HG03095 (cell line): ENCODE data around the gene MBD4.
"Not testable (repeated sequence)": the region's sequence is repeated elsewhere in the genome, so short reads cannot be mapped to it uniquely, and the experiment has no call there.

Experiments
- ATAC-seq: cut with Tn5 transposase; IDR thresholded peaks from one replicate; pipeline ENCODE4 v1.9.1; 2021; ENCODE audit warnings: moderate library complexity; ENCODE audit not compliant: unreplicated experiment

The MBD4 gene

DNA sequence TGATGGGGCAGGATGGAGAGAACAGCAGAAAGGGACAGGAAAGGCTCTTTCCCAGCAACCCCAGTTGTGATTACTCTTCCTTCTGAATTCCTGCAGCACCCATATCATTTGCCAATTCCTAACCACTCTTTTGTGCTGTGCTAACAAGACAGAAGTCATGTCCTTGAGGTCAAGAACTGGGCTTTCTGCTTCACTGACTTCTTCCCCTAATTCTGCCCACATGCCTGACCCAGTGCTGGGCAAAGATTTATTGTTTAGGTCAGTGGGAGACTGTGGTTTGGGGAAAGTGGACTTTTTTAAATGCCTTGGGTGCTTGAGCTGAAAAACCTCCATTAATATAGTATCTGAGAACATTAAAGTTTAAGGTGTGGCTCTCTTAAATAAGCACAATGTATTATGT is 7.1 kb downstream of the MBD4 start:
- ATAC-seq = no peak

DNA sequence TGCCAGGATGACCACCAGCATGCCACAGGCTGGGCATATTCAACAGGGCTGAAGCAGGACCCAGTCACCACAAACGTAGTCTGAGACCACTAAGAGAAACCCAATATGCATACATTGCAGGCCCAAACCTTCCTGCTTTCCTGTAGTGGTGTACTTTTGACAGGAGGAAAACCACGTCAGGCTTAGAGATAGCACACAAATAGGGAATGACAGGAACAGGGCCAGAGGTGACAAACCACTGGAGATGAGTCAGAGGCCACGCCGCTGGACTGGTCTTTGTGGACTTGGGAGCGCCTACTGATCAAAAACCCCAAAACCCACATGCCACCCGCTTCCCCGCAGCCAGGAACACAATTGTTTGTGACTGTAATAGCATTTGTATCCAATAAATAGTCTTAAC is 7.7 kb downstream of the MBD4 start:
- ATAC-seq = no peak

DNA sequence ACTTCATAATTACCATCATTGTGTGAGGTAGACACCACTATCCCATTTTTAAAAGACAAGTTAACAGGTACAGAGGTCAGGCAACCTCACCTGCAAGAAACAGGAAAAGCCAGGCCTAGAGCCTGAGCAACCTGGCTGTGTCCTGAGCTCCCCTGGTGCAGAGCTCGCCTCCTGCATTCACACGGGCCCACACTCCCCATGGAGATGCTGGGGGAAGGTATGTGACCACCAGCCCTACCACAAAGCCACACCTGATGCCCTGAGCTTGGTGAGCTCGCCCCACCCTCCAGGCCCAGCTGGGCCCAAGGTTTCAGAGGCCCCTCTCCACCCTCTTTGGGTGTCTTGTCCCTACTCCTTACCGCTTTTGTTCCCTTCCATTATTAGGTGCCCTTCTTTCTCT is 10.1 kb downstream of the MBD4 start:
- no peak for ATAC-seq

DNA sequence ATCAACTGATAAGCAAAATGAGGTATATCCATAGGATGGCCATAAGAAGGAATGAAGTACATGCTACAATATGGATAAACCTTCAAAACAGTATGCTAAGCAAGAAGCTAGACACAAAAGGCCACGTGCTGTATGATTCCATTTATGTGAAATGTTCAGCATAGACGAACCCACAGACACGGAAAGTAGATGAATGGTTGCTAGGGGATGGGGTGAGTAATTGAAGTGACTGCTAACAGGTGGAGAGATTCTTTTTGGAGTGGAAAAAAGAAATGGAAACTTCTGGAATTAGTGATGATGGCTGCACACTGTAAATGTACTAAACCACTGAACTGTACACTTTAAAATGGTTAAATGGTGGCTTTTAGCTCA is 10.7 kb downstream of the MBD4 start:
- ATAC-seq = no peak

DNA sequence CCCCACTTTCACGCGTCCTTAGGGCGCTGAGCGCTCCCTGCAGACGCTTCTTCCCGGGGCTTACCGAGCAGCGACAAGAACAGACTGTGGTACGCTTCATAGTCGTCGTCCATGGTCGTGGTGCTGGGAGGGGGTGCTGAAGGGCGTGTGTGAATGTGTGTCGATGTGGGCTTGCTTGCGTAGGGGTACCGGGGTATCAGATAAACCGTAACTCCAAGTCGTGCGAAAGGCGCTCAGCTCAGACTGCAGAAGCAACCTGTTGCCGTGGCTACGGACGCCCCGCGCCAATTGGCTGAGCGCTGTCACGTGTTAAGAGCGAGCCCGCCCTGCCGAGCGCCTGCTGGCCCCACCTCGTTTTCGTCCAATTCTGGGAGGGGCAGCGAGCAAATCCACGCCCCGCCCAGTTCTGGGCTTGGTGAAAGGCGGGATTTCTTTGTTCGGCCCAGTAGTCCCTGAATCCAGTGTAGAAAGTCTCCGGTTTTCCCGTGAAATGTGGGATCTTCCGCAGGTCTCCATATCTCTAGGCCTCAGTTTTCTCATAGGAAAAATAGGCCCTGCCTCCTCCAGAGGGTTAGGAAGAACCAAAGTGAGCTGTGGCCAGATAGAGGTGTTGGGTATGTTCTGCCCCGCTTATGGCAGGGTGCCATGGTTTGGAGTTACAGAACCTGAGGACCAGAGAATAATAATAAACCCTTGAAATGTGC is 11.2 kb downstream of the MBD4 start, which contains the start of gene EFCAB12:
Gene EFCAB12 (minus strand): TSS at position 261 of the 704 bp plus-strand sequence. CDS start 148 bp downstream, at position 113.
- ATAC-seq = peak; percentile 75

DNA sequence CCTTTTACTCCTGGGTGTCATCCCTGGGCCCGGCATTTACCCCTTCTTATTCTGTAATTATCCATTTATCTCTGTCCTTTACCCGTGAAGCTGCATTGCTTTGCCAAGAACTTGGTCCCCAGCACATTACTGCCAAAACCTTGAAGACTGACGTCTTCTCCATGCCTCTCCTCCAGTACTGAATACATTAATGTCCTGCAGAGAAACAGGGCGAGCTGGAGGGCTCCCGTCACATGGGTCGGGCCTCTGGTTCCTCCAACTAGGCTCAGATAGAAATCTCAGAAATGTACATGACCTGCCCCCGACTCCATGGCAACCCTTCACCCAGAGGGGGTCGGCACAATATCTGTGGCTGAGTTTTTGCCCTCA is 11.8 kb downstream of the MBD4 start:
- no peak for ATAC-seq

DNA sequence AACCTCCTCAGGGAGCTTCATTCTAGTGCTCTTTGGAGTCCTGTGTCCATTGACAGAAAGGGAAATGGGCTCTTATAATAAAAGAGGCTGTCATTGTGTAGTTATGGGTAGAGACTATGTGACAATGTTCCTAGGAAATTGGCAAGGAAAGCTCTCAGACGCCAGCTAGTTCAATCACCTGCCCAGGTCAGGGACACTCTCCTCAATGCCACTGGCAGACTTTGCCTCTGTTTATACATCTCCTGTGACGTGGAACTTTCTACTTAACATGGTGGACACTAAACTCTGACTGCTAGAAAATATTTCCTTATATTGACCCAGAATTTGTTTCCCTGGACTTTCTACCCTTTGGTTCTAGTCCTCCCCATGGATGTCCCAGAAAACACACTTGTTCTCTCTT is 14.1 kb downstream of the MBD4 start:
- no peak for ATAC-seq

DNA sequence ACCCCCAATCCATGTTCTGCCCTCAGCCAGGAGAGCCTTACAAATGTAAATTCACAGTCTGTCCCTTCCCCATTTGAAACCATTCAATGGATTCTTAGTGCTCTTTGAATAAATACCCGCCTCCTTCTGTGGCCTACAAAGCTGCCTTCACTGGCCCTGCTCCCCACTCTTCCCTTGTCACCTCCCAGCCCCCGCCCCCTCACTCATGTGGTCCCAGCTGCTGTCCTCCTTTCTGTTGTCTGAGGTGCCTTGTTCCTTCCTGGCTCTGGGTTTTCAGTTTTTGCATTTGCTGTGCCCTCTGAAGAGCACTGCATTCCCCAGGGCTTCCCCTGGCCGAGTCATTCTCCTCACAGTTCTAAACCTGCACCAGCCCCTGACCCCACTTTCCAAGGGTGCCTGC is 14.5 kb downstream of the MBD4 start:
- no peak for ATAC-seq

DNA sequence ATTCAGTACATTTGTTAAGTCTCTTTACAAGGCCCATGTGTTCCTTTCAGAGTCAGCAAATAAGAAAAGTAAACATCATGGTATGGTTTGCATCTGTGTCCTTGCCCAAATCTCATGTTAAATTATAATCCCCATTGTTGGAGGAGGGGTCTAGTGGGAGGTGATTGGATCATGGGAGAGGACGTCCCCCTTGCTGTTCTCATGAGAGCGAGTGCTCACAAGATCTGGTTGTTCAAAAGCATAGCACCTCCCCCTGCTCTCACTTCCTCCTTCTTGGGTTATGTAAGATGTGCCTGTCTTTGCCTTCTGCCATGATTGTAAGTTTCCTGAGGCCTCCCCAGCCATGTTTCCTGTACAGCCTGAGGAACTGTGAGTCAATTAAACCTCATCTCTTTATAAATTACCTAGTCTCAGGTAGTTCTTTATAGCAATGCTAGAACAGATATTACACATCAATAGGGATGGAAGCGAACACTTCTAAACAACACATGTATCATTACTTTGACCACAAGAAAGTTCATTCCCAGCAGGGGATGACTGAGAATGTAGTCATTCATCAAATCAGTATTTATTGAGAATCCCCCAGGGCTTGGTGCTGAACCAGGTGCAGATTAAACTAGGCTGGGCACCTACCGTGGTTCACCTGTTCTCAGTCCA is 15.4 kb downstream of the MBD4 start:
- peak; percentile 83 for ATAC-seq

DNA sequence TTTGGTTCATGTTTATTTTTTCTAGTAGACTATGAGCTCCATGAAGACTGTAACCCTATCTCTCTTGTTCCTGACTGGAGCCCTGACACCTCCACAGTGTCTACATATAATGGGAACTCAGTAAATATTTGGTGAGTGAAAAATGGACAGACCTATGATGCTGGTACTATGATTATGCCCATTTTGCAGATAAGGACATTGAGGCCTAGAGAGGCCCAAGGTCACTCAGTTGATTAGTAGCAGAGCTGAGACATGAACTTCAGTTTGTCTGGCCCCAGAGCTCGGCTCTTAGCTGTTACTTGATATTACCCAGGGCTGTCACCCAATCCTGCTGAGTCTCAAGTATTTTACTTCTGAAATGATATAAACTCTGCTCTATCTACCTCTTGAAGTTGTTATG is 16.9 kb downstream of the MBD4 start:
- ATAC-seq = no peak

DNA sequence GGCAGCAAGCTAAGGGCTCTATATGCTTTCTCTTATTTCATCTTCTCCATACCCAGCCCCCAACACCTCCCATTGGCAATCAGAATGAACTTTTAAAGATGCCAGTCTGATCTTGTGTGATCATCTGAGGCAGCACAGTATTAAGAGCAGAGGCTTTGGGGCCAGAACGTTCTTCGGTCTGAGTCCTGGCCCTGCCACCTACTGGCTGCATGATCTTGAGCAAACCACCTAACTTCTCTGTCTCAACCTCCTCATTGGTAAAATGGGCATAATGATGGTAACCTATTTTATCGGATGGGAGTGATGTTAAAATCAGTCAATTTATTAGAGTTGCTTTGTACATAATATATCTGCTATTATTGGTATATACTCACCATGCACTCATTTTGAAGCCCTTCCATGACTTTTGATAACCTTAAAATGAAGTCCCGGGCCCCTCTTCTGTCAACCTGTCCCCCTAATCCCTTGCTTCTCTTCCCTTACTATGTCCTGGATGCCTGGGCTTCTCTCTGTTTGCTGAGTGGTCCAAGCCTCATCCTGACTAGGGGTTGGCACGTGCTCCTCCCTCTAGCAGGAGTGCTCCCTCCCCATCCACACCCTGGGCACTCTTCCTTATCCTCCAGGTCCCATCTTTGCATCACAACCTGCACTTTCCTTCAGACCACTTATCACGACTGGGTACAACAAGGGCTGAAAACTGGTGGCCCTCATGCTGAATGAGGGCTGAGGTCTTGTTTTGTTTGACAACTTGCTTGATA is 17.6 kb downstream of the MBD4 start:
- ATAC-seq = no peak

DNA sequence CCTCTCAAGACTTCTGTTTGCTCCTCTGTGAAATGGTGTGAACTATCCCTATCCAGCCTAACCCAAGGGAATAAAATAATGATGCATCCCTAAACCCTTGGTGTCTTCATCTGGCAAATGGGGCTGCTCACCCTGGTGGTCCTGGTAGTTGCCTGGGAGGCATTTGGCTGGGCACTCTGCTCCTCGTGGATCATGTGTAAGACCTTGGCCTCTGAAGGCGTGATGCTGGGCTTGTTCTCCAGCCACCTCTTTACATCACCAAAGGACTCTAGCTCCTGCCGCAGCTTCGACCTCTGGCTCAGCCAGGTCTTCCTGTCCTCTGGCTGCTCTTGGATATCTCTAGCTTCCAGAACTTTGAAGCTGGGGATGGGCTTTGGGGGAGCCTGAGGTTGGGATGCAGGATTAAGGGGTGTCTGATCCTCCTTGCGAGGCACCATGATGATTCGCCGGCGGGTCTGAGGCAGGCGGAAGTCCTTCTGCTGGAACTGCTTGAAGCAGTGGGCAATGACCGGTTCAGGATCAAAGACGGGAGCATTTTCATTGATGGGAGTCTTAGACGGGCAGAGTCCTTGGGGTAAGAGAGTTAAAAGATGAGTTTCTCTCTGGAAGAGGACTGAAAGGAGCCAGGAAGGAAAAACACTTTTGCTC is 18.4 kb downstream of the MBD4 start:
- no peak for ATAC-seq

DNA sequence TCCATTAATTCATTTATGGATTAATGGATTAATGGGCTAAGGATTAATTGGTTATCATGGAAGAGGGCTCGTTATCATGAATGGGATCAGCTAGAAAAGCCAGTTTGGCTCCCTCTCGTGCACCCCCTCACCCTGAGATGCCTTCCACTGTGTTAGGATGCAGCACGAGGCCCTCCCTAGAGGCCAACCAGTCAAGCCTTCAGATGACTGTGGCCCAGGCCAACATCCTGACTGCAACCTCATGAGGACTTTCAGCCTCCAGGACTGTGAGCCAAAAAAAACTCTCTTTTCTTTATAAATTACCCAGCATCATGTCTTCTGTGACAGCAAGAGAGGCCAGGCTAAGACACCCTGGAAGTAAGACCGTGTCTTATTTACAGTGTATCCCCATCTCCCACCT is 20.3 kb downstream of the MBD4 start:
- ATAC-seq = no peak

DNA sequence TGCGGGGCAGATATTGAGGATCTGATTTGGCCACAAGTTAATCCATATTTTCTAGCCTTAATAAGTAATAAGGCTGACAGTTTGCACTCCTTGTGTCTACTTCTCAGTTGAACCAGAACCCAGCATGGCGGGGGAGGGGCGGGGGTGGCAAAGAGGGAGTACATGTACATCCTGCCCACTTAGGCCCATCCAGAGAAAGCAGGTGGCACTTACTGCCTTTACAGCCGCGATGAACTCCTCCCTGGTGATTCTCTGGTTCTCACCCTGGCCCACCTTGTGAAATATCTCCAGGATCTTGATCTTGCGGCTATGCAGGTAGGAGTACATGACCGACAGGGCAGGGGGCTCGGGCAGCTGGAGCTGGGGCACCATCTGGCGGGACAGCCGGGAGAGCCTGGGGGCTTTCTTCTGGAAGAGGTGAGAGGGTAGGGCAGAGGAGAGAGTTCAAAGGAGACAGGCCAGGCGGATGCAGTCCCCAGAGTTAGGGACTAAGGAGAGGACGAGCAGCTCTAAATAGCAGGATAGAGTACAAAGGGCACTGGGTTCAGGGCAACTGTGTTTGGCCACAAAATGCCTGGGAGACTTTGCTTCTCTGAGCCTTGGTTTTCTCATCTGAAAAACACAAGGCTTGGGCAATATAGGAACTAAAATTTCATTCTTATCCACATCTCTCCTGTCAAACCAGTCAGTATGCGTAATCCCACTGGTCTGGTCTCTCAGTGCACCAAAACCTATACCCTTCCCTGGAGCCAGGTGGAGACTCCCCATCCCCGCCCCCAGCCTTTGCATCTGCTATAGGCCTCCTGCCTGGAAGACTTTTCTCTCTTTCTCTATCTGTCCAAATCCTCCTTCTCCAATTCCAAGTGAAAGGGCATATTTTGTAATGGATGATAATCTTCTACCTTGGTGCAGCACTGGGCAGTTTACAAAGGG is 21.4 kb downstream of the MBD4 start:
- ATAC-seq = no peak

DNA sequence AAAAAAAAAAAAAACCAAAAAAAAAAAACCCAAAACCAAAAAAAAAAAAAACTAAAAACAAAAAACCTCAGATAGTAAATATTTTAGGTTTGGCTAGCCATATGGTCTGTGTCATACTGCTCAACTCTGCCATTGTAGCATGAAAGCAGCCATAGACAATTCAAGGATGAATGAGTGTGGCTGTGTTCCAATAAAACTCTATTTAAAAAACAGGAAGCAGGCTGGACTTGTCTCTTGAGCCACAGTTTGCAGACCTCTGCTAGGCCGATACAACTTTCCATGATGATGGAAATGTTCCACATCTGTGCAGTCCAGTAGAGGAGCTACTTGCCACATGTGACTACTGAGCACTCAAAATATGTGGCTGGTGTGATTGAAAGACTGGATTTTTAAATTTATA is 22.4 kb downstream of the MBD4 start:
- no peak for ATAC-seq

DNA sequence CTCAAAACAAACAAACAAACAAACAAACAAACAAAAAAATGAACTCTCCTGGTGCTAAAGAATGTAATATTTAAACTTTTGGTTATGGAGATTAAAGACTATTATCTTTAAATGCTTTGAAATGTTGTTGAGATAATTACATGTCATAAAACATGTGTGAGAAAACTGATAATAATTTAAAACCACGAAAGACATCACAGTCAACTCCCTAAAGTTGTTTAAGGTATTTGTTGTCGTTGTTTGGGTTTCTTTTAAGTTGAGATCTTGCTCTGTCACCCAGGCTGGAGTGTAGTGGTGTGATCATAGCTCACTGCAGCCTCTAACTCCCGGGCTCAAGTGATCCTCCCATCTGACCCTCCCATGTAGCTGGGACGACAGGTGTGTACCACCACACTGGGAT is 23.3 kb downstream of the MBD4 start:
- ATAC-seq = no peak

DNA sequence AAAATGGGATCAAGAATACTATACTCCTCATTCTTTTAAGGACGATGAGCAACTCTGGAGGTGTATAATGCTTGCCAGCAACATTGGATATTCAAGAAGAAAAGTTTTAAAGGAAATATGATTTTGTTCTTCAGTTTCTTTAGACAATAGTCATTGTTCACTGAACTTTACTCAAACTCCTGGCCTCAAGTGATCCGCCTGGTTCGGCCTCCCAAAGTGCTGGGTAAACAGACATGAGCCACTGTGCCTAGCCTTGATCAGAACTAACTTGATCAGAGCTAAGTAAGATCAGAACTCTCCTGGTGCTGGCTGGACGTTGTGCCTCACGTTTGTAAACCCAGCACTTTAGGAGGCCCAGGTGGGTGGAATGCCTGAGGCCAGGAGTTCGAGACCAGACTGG is 23.9 kb downstream of the MBD4 start:
- no peak for ATAC-seq

DNA sequence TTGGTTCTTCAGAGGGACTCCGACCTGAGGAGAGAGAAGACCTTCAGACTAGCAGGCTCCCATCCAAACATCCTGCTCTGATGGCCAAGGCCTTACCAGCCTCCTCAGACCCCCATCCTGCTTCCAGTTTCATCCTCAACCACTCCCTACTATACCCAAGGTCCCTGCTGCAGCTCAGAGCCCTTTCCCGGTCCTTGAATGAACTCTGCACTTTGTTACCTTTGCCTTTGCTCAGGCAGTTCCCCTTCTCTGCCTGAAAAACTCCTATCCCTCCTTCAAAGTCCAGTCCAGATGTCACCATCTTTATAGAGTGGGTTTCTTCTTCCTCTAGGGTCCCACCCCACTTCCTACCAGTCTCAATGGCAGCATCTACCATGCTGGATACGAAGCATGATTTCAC is 24.4 kb downstream of the MBD4 start:
- ATAC-seq = no peak

DNA sequence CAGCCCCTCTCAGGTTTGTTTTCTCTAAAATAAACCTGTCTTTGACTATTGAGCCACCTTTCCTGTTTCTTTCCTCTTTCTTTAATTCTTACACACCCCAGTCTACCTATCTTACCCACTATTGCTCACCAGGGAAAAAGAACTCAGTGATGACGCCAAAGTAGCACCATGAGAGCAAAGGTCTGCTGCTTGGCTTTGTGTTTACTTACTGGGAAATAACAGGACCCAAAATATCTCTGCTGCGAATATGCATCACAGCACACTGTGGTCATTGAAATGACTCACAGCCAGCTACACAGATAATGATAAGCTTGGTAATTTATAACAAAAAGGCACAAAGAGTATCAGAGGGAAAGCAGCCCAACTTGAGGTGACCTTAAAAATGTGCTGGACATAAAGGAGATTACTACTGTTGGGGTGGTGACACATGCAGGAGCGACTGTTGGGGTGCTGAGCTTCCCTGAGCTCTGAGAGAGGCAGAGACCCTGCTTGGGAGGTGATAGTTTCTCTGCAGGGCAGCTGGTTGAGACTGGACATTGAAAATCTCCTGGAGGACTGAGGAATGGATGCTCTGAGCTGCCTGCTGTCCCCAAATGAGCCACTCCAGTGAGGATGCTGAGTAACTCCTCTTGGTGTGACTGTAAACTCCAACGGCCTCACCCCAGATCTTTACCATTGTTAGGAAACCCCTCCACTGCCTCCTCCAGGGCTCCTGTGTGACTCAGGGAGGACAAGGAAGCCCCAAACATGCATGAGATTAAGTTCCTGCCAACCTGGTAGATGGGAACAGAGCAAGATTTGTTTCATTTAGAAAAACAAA is 25.9 kb downstream of the MBD4 start:
- peak; percentile 69 for ATAC-seq

DNA sequence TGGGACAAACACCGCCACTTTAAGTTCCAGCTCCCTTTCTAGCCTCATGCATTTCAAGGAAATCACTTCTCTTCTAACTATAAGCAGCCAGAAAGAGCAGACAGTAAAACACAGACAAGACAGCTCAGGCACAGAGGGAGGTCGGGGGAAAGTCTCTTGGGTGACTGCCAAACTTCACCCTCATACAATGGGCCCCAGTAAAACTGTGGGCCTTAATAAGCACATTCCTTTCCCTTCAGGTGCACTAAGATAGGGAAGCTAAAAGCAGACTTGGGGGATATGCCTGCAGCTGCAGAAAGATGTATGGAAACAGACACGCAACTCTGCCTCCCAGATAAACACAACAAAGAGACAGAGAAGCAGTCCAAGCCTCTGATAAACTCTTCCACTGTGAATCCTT is 26.5 kb downstream of the MBD4 start:
- ATAC-seq = not testable (repeated sequence)
